ENCODE results near the gene BLTP3A.

BLTP3A gene

DNA sequence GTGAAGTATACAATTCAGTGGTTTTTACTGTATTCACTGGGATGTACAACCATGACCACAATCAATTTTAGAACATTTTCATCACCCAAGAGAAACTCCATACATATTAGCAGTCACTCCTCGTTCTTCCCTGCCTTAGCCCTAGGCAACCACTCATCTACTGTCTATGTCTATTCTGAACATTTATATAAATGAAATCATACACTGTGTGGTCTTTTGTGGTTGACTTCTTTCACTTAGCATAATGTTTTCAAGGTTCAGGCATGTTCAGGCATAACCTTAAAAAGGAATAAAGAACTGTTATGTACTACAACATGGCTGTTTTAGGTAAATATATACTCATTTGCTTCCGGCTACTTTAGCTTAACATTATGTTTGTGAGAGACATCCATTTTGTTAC lies 37.3 kb downstream of the BLTP3A start:
- no peak for DNase-seq (ENCODE audit: low read depth, low spot score)

DNA sequence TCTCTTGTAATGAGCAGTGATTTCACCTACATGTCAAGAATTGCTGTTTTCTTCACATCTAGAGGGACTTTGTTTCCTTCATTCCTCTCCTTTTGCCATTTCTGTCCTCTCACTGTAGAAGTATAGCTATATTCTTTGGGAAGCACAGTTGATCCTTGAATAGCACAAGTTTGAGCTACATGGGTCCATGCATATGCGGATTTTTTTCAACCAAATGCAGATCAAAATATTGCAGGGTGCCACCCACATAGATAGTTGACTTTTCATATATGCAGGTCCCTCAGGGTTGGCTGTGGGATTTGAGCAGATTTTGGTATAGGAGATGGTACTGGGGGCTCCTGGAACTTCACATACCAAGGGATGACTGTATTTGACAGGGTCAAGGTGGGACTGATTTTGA lies 41.1 kb downstream of the BLTP3A start:
- DNase-seq (ENCODE audit: low read depth, low spot score) = no peak

GRCh38 chr6:34834789-34835518 lies 43.1 kb downstream of the BLTP3A start:
- DNase-seq (ENCODE audit: low read depth, low spot score) = peak; percentile 51

DNA sequence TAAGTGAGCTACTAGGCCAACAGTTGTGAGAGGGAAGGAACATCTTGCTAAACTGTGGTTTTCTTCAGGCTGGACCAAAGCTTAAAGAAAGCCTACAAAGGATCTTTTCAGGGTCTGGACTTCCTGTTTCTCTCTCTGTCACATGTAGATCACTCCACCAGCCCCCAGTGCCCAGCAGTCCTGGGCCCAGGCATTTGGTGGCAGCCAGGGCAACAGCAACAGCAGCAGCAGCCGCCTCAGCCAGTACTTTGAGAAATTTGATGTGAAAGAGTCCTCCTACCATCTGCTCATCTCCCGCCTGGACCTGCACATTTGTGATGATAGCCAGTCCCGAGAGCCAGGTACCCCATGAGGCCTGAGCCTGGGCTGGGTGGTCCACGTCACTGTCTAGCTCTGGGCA lies 44.1 kb downstream of the BLTP3A start:
- DNase-seq (ENCODE audit: low read depth, low spot score) = no peak

DNA sequence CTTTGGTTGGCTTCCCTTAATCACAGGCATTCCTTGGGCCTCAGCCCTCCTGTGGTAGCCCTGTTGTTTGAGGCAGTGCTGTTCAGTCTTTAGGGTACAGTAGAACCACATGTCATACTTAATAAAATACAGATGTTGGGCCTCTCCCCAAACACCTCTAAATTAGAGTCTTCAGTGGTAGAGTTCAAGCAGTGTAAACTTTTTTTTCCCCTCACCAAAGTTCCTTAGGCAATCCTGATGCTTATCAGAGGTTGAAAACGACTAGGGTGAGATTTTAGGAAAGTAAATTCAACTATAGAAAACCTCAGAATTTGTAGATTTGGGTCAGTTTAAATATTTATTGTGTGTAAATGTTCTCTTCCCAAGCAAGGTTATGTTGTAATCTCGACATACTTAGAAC lies 44.6 kb downstream of the BLTP3A start:
- no peak for DNase-seq (ENCODE audit: low read depth, low spot score)

DNA sequence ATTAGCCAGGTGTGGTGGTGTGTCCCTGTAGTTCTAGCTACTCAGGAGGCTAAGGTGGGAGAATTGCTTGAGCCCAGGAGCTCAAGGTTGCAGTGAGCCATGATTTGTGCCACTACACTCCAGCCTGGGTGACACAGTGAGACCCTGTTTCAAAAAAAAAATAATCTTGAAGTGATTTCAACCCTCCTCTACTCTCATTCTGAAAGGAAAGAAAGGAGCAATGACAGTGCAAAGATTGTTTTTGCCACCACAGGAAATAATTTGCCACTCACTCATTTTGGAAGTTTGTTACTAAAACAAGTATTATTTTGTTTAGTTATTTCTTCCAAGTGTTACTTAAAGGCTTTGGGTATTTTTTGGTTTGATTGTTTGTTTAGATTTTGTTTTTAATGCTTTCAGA lies 45.6 kb downstream of the BLTP3A start:
- DNase-seq (ENCODE audit: low read depth, low spot score) = no peak

DNA sequence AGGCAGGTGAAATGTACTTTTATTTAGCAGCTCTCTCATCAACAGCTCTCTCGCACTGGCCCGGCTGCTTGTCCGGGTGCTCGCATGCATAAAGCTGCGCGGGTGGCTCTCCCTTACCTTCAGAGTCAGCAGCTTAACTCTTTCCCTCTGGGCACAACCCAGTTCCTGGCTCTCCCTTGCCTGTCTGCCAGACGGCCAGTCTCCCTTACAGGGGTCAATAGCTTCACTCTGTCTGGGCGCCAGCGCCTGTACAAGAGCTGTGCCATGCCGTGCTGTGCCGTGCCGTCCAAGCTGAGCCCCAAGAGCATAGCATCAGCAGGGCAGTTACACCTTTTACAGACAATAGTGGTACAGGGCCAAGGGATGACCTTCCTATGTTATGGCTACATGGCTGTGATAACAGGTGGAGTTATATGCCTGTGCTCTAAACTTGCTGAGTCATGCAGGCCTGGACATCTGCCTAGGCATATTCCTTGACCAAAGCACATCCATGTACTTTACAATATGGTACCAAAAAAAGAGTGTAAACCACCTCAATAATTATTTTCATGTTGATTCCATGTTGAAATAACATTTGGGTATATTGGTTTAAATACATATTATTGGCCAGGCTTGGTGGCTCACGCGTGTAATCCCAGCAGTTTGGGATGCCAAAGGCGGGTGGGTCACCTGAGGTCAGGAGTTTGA lies 47.9 kb downstream of the BLTP3A start:
- DNase-seq (ENCODE audit: low read depth, low spot score) = no peak

All from ELF-1 (cell line).